ENCODE measurements around the gene GDPD5.
A peak's percentile ranks its signal among the peaks of the same experiment; 100 is the strongest.

Gene GDPD5

GRCh38 chr11:75461151-75461550 is 64.6 kb downstream of the GDPD5 start:
- no peak overlapping the region for H3K4me3 ChIP-seq (ENCODE audit: low read depth, low read length)
- no peak for TF ChIP-seq CTCF (IDR thresholded peaks at IDR 0.05; ENCODE audit: low read depth, low read length)

- no peak overlapping the region for H3K4me3 ChIP-seq (ENCODE audit: low read depth, low read length)
- no peak for TF ChIP-seq CTCF (IDR thresholded peaks at IDR 0.05; ENCODE audit: low read depth, low read length)
Observed at GRCh38 chr11:75456596-75457183, 69.1 kb downstream of the GDPD5 start.

GRCh38 chr11:75454987-75455386 is 70.8 kb downstream of the GDPD5 start:
- no peak overlapping the region for H3K4me3 ChIP-seq (ENCODE audit: low read depth, low read length)
- no peak for TF ChIP-seq CTCF (IDR thresholded peaks at IDR 0.05; ENCODE audit: low read depth, low read length)

GRCh38 chr11:75453916-75454655 is 71.7 kb downstream of the GDPD5 start:
- TF ChIP-seq CTCF (IDR thresholded peaks at IDR 0.05; ENCODE audit: low read depth, low read length) = no peak
- H3K4me3 ChIP-seq (ENCODE audit: low read depth, low read length) = no peak overlapping the region

GRCh38 chr11:75450826-75451821 is 74.6 kb downstream of the GDPD5 start:
- TF ChIP-seq CTCF (IDR thresholded peaks at IDR 0.05; ENCODE audit: low read depth, low read length) = peak; percentile 55
- H3K4me3 ChIP-seq (ENCODE audit: low read depth, low read length) = no peak overlapping the region

GRCh38 chr11:75450236-75450635 is 75.5 kb downstream of the GDPD5 start:
- no peak for TF ChIP-seq CTCF (IDR thresholded peaks at IDR 0.05; ENCODE audit: low read depth, low read length)
- no peak overlapping the region for H3K4me3 ChIP-seq (ENCODE audit: low read depth, low read length)
